Pancreas (tissue), 8 donors: ENCODE measurements around the gene FGFBP1. TPM values are rescaled to one million over a fixed set of nuclear protein-coding genes. Genes with fewer than 3 reads are reported as not detected.

Source experiments
- polyA plus RNA-seq, 2 donors: library from polyadenylated mRNA; stranded (reverse); fragments of 200-250 nt; gene quantifications; one replicate each; pipeline ENCODE4 v1.2.3, GENCODE V29; 2013
- total RNA-seq, 6 donors: library from RNA; stranded (reverse); fragmentation: NEBNext Ultra II Directional in 4 of 6; extraction: Animal tissue kit (Norgen Biotek cat#: 25700) in 4 of 6; gene quantifications; one replicate each; pipeline versions ENCODE4 v1.2.1 to v1.2.4, GENCODE V29; 2021 to 2023
- donor health status: healthy with polysubstance abuse.
- donor health status: DM: no; HTN: no; CAD: no; lungs with moderate emphysema.
- donor health status: DM: no; HTN: no; CAD: no.
- donor health status: Bipolar disorder and iron deficiency.
- donor health status: DM: yes; HTN: yes; CAD: no.
- donor health status: DM: no; HTN: no; CAD: no.
- donor health status: DM: no; HTN: no; CAD: no.
- donor health status: DM: yes; HTN: yes; CAD: no.

The FGFBP1 gene
- total and polyA plus RNA-seq, 8 donors = 0.09 to 0.26 (median 0.12) TPM; not detected in 3

Other genes starting within 250 kb of the FGFBP1 start
- gene BST1, start 235.7 kb downstream of the FGFBP1 start, total RNA-seq = 1 to 10 TPM in 2 of 6 donors, under 1 TPM in 4; 0.24 to 2.8 (median 0.41) TPM
- under 1 TPM; 0.49 to 0.63 TPM for gene BST1, start 235.7 kb downstream of the FGFBP1 start, polyA plus RNA-seq
- gene CD38, start 160.4 kb downstream of the FGFBP1 start, total RNA-seq = 1 to 10 TPM in 1 of 6 donors, under 1 TPM in 5; 0.12 to 1.6 (median 0.44) TPM
- under 1 TPM; 0.23 to 0.56 TPM for gene CD38, start 160.4 kb downstream of the FGFBP1 start, polyA plus RNA-seq
- gene FGFBP2, start 24.4 kb upstream of the FGFBP1 start, total RNA-seq = under 1 TPM in 1 of 6 donors, not detected in 5; 0.13 TPM
- gene FGFBP2, start 24.4 kb upstream of the FGFBP1 start, polyA plus RNA-seq = under 1 TPM; 0.34 to 0.92 TPM
- 10 to 100 TPM; 20.4 to 51.6 (median 22.2) TPM for gene PROM1, start 145.3 kb upstream of the FGFBP1 start, total RNA-seq
- 10 to 100 TPM; 19.7 to 31.3 TPM for gene PROM1, start 145.3 kb upstream of the FGFBP1 start, polyA plus RNA-seq